HTR-8/SVneo (cell line): ENCODE measurements around the gene ATP1B3.
A peak's percentile ranks its signal among the peaks of the same experiment; 100 is the strongest.
"Not testable (repeated sequence)": the region's sequence is repeated elsewhere in the genome, so short reads cannot be mapped to it uniquely, and the experiment has no call there.

Source experiments
- DNase-seq: peaks from one replicate; pipeline ENCODE4 v3.0.0; 2011; ENCODE audit warnings: low spot score, mixed read lengths; ENCODE audit not compliant: insufficient read length
- FAIRE-seq: peaks from 2 replicates; lab custom pipeline; 2011; peaks lifted over from hg19 to GRCh38; lab: Jason Lieb, UNC

Gene ATP1B3

GRCh38 chr3:141876381-141876890 is at the start of gene ATP1B3:
ATP1B3 (plus strand) TSS chr3:141876643; CDS start chr3:141876802, 159 bp downstream.
- peak; percentile 69 for DNase-seq
- FAIRE-seq, result peak; percentile 60

GRCh38 chr3:141828487-141828886 is 48.0 kb upstream of the ATP1B3 start:
- FAIRE-seq, result no peak
- no peak for DNase-seq

- DNase-seq (peak; percentile 28), FAIRE-seq (no peak)
Observed at GRCh38 chr3:141828890-141829289, 47.6 kb upstream of the ATP1B3 start.

- FAIRE-seq (no peak), DNase-seq (no peak)
Observed at GRCh38 chr3:141830508-141830907, 45.9 kb upstream of the ATP1B3 start.

GRCh38 chr3:141834292-141834691 is 42.2 kb upstream of the ATP1B3 start:
- DNase-seq (no peak), FAIRE-seq (no peak)

GRCh38 chr3:141835557-141836229 is 40.8 kb upstream of the ATP1B3 start:
- FAIRE-seq (no peak), DNase-seq (no peak)

- no peak for DNase-seq
- FAIRE-seq, result no peak
Observed at GRCh38 chr3:141839389-141839788, 37.1 kb upstream of the ATP1B3 start.

GRCh38 chr3:141840737-141841544 is 35.5 kb upstream of the ATP1B3 start:
- no peak for FAIRE-seq
- DNase-seq, result no peak

- no peak for DNase-seq
- no peak for FAIRE-seq
Observed at GRCh38 chr3:141844108-141844507, 32.3 kb upstream of the ATP1B3 start.

GRCh38 chr3:141844812-141845211 is 31.6 kb upstream of the ATP1B3 start:
- DNase-seq (no peak), FAIRE-seq (no peak)

- DNase-seq (no peak), FAIRE-seq (no peak)
Observed at GRCh38 chr3:141845407-141846049, 30.9 kb upstream of the ATP1B3 start.

GRCh38 chr3:141846050-141846433 is 30.4 kb upstream of the ATP1B3 start:
- DNase-seq (no peak), FAIRE-seq (no peak)

- DNase-seq, FAIRE-seq: not testable (repeated sequence)
Observed at GRCh38 chr3:141848159-141848748, 28.2 kb upstream of the ATP1B3 start.

- FAIRE-seq (no peak), DNase-seq (no peak)
Observed at GRCh38 chr3:141849056-141849815, 27.2 kb upstream of the ATP1B3 start.

- FAIRE-seq (no peak), DNase-seq (no peak)
Observed at GRCh38 chr3:141851411-141851810, 25.0 kb upstream of the ATP1B3 start.

GRCh38 chr3:141853081-141853601 is 23.3 kb upstream of the ATP1B3 start:
- DNase-seq (no peak), FAIRE-seq (no peak)

GRCh38 chr3:141853629-141854168 is 22.7 kb upstream of the ATP1B3 start:
- DNase-seq, result no peak
- FAIRE-seq, result no peak

GRCh38 chr3:141854599-141854998 is 21.8 kb upstream of the ATP1B3 start:
- no peak for FAIRE-seq
- no peak for DNase-seq

- DNase-seq (no peak), FAIRE-seq (no peak)
Observed at GRCh38 chr3:141858312-141858711, 18.1 kb upstream of the ATP1B3 start.
